H1 (cell line): ENCODE data around the gene CCBE1. TPM values are rescaled to one million over a fixed set of nuclear protein-coding genes. Genes with fewer than 3 reads are reported as not detected.

Source experiments
- BRCA1 ChIP-seq: IDR thresholded peaks from 2 replicates; pipeline ENCODE4 v1.6.1; 2012; ENCODE audit warnings: low read depth, low read length, improper control_type of control experiment
- CBX5 ChIP-seq: fragments of 300-800, 300-1000 bp; sonication (generic); IDR thresholded peaks from 2 replicates; pipeline ENCODE4 v1.7.1; 2016; ENCODE audit warnings: antibody characterized with exemption, low read length, low read depth
- EZH2 ChIP-seq: fragments of 200-600 bp; sonication (generic); IDR thresholded peaks from 2 replicates; pipeline ENCODE4 v1.7.1; 2012; ENCODE audit warnings: low read depth, mild to moderate bottlenecking, moderate library complexity, low read length, inconsistent platforms; ENCODE audit not compliant: severe bottlenecking
- GABPA ChIP-seq: IDR thresholded peaks from 2 replicates; pipeline ENCODE4 v1.6.1; 2011; ENCODE audit warnings: mild to moderate bottlenecking, low read length, moderate library complexity, borderline replicate concordance; ENCODE audit not compliant: insufficient read depth
- NRF1 ChIP-seq: IDR thresholded peaks from 2 replicates; pipeline ENCODE4 v1.6.1; 2011; ENCODE audit warnings: mild to moderate bottlenecking, low read depth, low read length, improper control_type of control experiment
- POU5F1 ChIP-seq: IDR thresholded peaks from 2 replicates; pipeline ENCODE4 v1.6.1; 2011; ENCODE audit warnings: low read depth, mild to moderate bottlenecking, low read length, moderate library complexity
- RNF2 ChIP-seq: fragments of 200-900, 300-1000 bp; sonication (generic); IDR thresholded peaks from 2 replicates; pipeline ENCODE4 v1.7.1; 2016; ENCODE audit warnings: borderline replicate concordance, low read depth, mild to moderate bottlenecking, antibody characterized with exemption, low read length; ENCODE audit not compliant: poor library complexity, severe bottlenecking; ENCODE audit errors: missing control alignments
- SP1 ChIP-seq: IDR thresholded peaks from 2 replicates; pipeline ENCODE4 v1.6.1; 2011; ENCODE audit warnings: low read depth, low read length
- SP2 ChIP-seq: IDR thresholded peaks from 2 replicates; pipeline ENCODE4 v1.6.1; 2012; ENCODE audit warnings: mild to moderate bottlenecking, low read length, inconsistent platforms
- polyA plus RNA-seq, 7 experiments: library from polyadenylated mRNA; depleted of rRNA in 3 of 7; stranded (reverse) in 5 of 7; unstranded in 2 of 7; fragments of >200 nt in 5 of 7; fragments of 200-250 nt in 2 of 7; gene quantifications; 1 replicate in 5 of 7; 2 replicates in 1 of 7; 4 replicates in 1 of 7; pipeline versions ENCODE4 v1.2.1 to v1.2.3, GENCODE V29; 2011 to 2013; ENCODE audit warnings: missing spikeins in 2 of 7, mixed read lengths in 2 of 7
- total RNA-seq: library from RNA; stranded (reverse); fragmentation: NEBNext Ultra II Directional; extraction: Animal tissue kit (Norgen Biotek cat#: 25700); gene quantifications from 2 replicates; pipeline ENCODE4 v1.2.1, GENCODE V29; 2021
- TF ChIP-seq, protein P1 (sequence below): IDR thresholded peaks from 2 replicates; pipeline ENCODE4 v1.6.1; 2011; ENCODE audit warnings: low read depth, mild to moderate bottlenecking, low read length; ENCODE audit not compliant: insufficient read depth

Gene CCBE1
- total and polyA plus RNA-seq, 2 of the 8 experiments (the other 6 are each of a cell fraction or from before 2014, with no cell fraction given), result 2.1 to 2.6 TPM

DNA sequence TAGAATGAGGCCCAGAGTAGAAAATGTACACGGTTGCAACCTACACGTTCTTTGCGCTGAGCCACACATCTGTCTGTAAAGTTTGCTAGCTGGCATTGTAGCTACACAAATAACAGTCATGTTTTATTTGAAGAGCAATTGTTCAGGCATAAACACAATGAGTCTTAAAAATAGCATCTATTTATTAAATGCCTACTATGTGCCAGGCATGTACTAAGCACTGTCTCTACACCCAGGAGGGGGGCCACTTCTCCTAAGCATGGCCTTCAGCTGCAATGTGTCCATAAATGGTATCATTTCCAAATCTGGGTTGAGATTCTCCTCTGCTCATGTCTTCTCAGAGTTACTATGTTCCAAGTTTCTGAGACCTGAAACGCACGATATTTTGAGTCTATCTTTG, 182.1 kb downstream of the CCBE1 start (continued):
- TF ChIP-seq EZH2 (no peak), POU5F1 (no peak), SP2 (no peak), RNF2 (no peak), NRF1 (no peak), CBX5 (no peak), BRCA1 (no peak), SP1 (no peak), GABPA (no peak)
- TF ChIP-seq, protein P1, sequence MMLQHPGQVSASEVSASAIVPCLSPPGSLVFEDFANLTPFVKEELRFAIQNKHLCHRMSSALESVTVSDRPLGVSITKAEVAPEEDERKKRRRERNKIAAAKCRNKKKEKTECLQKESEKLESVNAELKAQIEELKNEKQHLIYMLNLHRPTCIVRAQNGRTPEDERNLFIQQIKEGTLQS, result no peak
